Measurements from ENCODE around the gene CHST10. TPM values are rescaled to one million over a fixed set of nuclear protein-coding genes. Genes with fewer than 3 reads are reported as not detected.

CHST10 gene
- total and polyA plus RNA-seq, 2 donors (not counting 3 experiments of a cell fraction or from before 2014, with no cell fraction given), result 11.1 to 12.3 TPM

DNA sequence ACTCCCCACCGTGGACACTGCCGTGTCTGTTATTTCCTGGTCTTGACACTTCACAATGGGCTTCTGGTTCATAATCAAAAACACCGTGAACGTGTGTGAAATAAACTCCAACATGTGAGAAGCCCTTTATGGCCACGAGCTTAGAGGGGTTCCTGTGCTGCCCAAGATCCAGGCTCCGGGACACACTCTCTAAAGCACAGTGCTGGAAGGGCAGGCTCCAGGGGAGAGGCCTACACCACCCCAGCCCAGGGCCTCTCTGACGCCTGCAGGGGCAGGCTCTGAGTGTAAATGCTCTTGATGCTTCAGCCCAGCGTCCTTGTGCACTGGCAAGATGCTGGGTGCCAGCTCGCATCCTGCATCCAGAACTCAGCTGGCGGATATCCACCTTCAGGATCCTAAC lies 13.7 kb downstream of the CHST10 start:
- H3K27ac ChIP-seq (ENCODE audit: insufficient read depth, low read depth, low read length), result no peak overlapping the region
- H3K4me2 ChIP-seq (ENCODE audit: insufficient read depth, low read length), result no peak overlapping the region
- H3K4me1 ChIP-seq (ENCODE audit: control insufficient read depth, extremely low read depth, insufficient read depth, low read length), result no peaks in the 10 kb centered on the region
- dilution Hi-C loops (cut with MboI; ENCODE audit: extremely low pct_ligation_motif_present, low sequenced_read_pairs), result no loop called here
- peaks cover 2 to 12% of the 10 kb centered on the region in 2 experiments for H3K36me3 ChIP-seq (ENCODE audit: control insufficient read depth in 2 of 2, extremely low read depth in 1 of 2, insufficient read depth in 2 of 2, low read length in 2 of 2)
- BruUV-seq (replicated peaks), result no TSS peak
- intact Hi-C loops (cut with micrococcal nuclease), result no loop called here
- H3K9me3 ChIP-seq (replicated peaks; ENCODE audit: control insufficient read depth, insufficient read depth, low read length), result no peaks in the 10 kb centered on the region
- no peak for DNase-seq (ENCODE audit: low read depth, low spot score)
- H3K4me3 ChIP-seq (replicated peaks in 1 of 3; ENCODE audit: insufficient read depth in 1 of 3, low read depth in 1 of 3, low read length in 3 of 3), result no peak overlapping the region
- H3K79me2 ChIP-seq (ENCODE audit: control insufficient read depth, insufficient read depth, low read length), result no peaks in the 10 kb centered on the region
- no peak for FAIRE-seq
- H4K20me1 ChIP-seq (replicated peaks; ENCODE audit: control insufficient read depth, extremely low read depth, insufficient read depth, low read length), result no peaks in the 10 kb centered on the region
- no peaks in the 10 kb centered on the region for H3K27me3 ChIP-seq (ENCODE audit: control insufficient read depth in 2 of 2, insufficient read depth in 2 of 2, low read length in 2 of 2)
- H3K9ac ChIP-seq (replicated peaks; ENCODE audit: extremely low read depth, insufficient read depth, low read length), result no peak overlapping the region
- TF ChIP-seq, protein P1, sequence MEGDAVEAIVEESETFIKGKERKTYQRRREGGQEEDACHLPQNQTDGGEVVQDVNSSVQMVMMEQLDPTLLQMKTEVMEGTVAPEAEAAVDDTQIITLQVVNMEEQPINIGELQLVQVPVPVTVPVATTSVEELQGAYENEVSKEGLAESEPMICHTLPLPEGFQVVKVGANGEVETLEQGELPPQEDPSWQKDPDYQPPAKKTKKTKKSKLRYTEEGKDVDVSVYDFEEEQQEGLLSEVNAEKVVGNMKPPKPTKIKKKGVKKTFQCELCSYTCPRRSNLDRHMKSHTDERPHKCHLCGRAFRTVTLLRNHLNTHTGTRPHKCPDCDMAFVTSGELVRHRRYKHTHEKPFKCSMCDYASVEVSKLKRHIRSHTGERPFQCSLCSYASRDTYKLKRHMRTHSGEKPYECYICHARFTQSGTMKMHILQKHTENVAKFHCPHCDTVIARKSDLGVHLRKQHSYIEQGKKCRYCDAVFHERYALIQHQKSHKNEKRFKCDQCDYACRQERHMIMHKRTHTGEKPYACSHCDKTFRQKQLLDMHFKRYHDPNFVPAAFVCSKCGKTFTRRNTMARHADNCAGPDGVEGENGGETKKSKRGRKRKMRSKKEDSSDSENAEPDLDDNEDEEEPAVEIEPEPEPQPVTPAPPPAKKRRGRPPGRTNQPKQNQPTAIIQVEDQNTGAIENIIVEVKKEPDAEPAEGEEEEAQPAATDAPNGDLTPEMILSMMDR (IDR thresholded peaks at IDR 0.05; ENCODE audit: extremely low read depth in 1 of 2, insufficient read depth in 1 of 2, low read depth in 1 of 2, low read length in 2 of 2), result no peak
- TF ChIP-seq FOS (IDR thresholded peaks at IDR 0.05; ENCODE audit: borderline replicate concordance, insufficient read depth, low read length), result no peak
- no peak for TF ChIP-seq POLR2AphosphoS5 (IDR thresholded peaks at IDR 0.05; ENCODE audit: insufficient read depth, low read depth, low read length)
- TF ChIP-seq EZH2 (IDR thresholded peaks at IDR 0.05; ENCODE audit: borderline replicate concordance, low read depth, low read length, severe bottlenecking), result no peak
- TF ChIP-seq, protein P2, sequence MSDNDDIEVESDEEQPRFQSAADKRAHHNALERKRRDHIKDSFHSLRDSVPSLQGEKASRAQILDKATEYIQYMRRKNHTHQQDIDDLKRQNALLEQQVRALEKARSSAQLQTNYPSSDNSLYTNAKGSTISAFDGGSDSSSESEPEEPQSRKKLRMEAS (IDR thresholded peaks at IDR 0.05; ENCODE audit: insufficient read depth, insufficient read length), result no peak
- TF ChIP-seq POLR2A (IDR thresholded peaks at IDR 0.05; ENCODE audit: low read depth, low read length), result no peak
- TF ChIP-seq GATA2 (IDR thresholded peaks at IDR 0.05; ENCODE audit: insufficient read depth, insufficient read length, low read depth, low read length), result no peak
- no peak for TF ChIP-seq JUN (IDR thresholded peaks at IDR 0.05; ENCODE audit: borderline replicate concordance, insufficient read depth, insufficient read length, low read depth)
- TF ChIP-seq MYC (IDR thresholded peaks at IDR 0.05; ENCODE audit: low read depth, low read length), result no peak
- no peaks in the 10 kb centered on the region for H3K9me1 ChIP-seq (replicated peaks; ENCODE audit: control insufficient read depth, extremely low read depth, insufficient read depth, low read length)
- CTCF ChIA-PET, result interaction anchor here (1.0 to 2.1 kb wide), 2 partner anchors 19 to 23 kb away, joined by 3 to 7 read pairs; no protein-coding TSS in a partner anchor
- no peak overlapping the region for H2AFZ ChIP-seq (ENCODE audit: low read depth, low read length)
- POLR2A ChIA-PET, result no interaction called here

All from endothelial cell of umbilical vein (primary cell).